GM10266 (cell line): ENCODE results near the gene IKZF2.

Experiments used
- DNase-seq: peaks from one replicate; pipeline ENCODE4 v3.0.0; 2012; ENCODE audit errors: extremely low spot score
- TF ChIP-seq, protein P1 (sequence below): IDR thresholded peaks from 2 replicates; pipeline ENCODE4 v1.5.1; 2012; ENCODE audit warnings: mild to moderate bottlenecking, low read depth; ENCODE audit not compliant: control insufficient read depth, insufficient read depth; ENCODE audit errors: missing control alignments

The IKZF2 gene

GRCh38 chr2:213004197-213004821, 147.1 kb downstream of the IKZF2 start:
- TF ChIP-seq, protein P1, sequence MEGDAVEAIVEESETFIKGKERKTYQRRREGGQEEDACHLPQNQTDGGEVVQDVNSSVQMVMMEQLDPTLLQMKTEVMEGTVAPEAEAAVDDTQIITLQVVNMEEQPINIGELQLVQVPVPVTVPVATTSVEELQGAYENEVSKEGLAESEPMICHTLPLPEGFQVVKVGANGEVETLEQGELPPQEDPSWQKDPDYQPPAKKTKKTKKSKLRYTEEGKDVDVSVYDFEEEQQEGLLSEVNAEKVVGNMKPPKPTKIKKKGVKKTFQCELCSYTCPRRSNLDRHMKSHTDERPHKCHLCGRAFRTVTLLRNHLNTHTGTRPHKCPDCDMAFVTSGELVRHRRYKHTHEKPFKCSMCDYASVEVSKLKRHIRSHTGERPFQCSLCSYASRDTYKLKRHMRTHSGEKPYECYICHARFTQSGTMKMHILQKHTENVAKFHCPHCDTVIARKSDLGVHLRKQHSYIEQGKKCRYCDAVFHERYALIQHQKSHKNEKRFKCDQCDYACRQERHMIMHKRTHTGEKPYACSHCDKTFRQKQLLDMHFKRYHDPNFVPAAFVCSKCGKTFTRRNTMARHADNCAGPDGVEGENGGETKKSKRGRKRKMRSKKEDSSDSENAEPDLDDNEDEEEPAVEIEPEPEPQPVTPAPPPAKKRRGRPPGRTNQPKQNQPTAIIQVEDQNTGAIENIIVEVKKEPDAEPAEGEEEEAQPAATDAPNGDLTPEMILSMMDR, result no peak
- DNase-seq, result no peak

- DNase-seq, result no peak
- TF ChIP-seq, protein P1, result no peak
Measured at GRCh38 chr2:213002383-213002782, 149.0 kb downstream of the IKZF2 start.

DNA sequence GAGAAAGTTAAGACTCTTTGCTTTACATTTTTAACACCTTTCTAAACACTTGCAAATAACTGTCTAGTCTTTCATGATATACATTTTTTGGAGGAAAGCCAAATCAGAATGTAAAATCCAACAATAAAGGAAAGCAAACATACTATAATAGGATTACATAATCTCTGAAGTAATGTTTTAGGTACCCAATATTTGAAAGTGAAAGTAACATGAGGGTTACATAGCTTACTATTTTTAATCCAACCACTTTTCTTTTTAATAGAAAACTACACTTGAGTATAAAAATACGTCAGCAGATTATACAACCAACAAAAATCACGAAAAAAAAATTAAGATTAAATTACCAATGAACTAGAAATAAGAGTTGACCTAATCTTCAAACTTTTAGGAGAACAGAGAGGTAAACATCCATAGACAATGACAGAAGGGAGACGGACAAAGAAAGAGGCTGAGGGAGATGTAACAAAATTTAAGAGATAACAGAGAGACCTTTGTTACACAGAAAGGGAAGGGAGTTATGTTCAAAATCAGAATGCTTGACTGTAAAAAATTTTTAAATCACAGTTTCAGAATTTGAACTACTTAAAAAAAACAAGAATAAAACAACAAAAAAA, 150.0 kb downstream of the IKZF2 start:
- TF ChIP-seq, protein P1, result no peak
- no peak for DNase-seq

DNA sequence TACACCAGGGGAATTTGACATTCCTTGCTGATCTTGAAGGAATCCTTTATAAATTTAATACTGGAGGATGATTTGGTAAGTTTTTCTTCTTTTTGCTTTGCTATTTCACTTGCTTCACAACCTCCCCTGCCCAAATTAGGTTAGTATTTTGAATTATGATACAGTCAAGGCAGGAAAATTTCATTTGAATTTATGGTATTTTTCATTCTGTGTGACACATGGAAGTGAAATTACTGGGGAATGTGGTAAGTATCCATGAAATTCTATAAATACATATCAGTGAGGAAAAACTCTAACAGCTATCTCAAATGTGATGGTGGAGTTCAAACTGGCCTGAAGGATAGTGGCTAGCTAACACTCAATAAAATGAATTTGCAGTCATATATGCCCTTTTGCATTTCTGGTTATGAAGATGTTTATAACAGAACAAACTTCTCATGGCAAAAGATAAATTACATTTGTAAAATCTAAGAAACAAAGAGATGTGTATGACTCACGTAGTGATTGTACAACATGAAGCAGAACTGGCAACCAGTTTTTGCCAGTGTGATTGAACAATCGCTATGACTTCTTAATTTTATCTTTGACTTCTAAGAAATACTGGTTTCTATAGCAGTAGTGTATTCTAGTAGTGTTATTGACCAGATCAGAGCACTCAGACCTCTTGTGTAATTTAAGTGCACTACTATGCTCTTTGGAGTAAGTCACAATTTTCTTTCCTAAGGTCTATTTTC, 152.6 kb downstream of the IKZF2 start:
- no peak for DNase-seq
- TF ChIP-seq, protein P1, result no peak

GRCh38 chr2:212997526-212998020, 153.8 kb downstream of the IKZF2 start:
- TF ChIP-seq, protein P1, result no peak
- no peak for DNase-seq

DNA sequence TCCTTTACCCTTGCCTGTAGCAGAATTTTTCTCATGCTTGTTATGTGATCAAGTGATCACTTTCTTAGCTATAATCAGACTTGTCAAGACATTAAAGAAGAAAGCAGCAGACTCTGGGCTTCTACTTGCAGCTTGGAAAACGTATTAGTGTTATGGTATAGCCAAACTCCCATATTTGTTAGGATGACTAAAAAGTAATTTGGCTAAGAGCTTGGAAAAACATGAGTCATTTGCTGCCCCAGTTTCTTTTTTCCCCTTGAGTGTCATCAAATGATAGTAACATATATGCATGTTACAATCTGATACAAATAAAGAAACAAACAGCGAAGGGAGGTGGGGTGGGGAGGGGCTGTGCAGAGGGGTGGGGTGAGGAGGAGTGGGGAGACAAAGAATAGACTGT, 155.5 kb downstream of the IKZF2 start:
- no peak for DNase-seq
- TF ChIP-seq, protein P1, result no peak
